Measurements from ENCODE around the gene FDXR. TPM values are rescaled to one million over a fixed set of nuclear protein-coding genes. Genes with fewer than 3 reads are reported as not detected.

Gene FDXR
- total and polyA plus RNA-seq, 9 donors: 2.4 to 5.4 (median 3.0) TPM

GRCh38 chr17:74881073-74881472, 8.3 kb upstream of the FDXR start:
- peaks cover 21% of the 10 kb centered on the region for H3K27me3 ChIP-seq (ENCODE audit: control insufficient read depth, insufficient read depth, low read length)
- no peak overlapping the region for H3K27ac ChIP-seq (ENCODE audit: low read length)
- WGBS (ENCODE audit: insufficient coverage): 41% methylated on average over 8 of the region's 11 CpGs
- no peak for DNase-seq
- no peak overlapping the region for H3K4me3 ChIP-seq (ENCODE audit: low read length)
- no peaks in the 10 kb centered on the region for H3K9me3 ChIP-seq (replicated peaks; ENCODE audit: control insufficient read depth, low read depth, low read length)
- H3K4me1 ChIP-seq (ENCODE audit: control insufficient read depth, insufficient read depth, low read length): no peaks in the 10 kb centered on the region
- H3K36me3 ChIP-seq (ENCODE audit: control insufficient read depth, insufficient read depth, low read length): no peaks in the 10 kb centered on the region

GRCh38 chr17:74879308-74879707, 6.5 kb upstream of the FDXR start:
- H3K27me3 ChIP-seq (ENCODE audit: control insufficient read depth, insufficient read depth, low read length): peaks cover 21% of the 10 kb centered on the region
- no peaks in the 10 kb centered on the region for H3K4me1 ChIP-seq (ENCODE audit: control insufficient read depth, insufficient read depth, low read length)
- no peak overlapping the region for H3K4me3 ChIP-seq (ENCODE audit: low read length)
- no peak for DNase-seq
- WGBS (ENCODE audit: insufficient coverage): 93% methylated on average over 9 of the region's 16 CpGs
- H3K27ac ChIP-seq (ENCODE audit: low read length): no peak overlapping the region
- H3K9me3 ChIP-seq (replicated peaks; ENCODE audit: control insufficient read depth, low read depth, low read length): no peaks in the 10 kb centered on the region
- no peaks in the 10 kb centered on the region for H3K36me3 ChIP-seq (ENCODE audit: control insufficient read depth, insufficient read depth, low read length)

DNA sequence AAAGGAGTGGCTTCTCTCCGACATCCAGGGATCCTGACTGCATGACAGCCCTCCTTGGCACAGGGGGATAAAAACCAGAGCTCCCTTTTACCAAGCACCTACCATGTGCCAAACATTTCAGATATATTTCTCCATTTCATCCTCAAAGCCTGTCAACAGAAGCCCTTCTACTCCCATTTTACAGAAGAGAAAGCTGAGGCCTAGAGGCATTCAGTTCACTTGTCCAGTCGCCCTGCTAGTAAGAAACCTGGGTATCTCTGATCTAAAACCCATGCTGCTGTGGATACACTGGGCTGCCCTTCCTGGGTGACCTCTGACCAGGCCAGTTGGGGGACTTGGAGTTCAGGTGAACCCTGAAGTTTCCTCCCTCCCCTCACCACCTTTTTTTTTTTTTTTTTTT, 5.9 kb upstream of the FDXR start:
- peaks cover 3% of the 10 kb centered on the region for H3K4me1 ChIP-seq (ENCODE audit: control insufficient read depth, insufficient read depth, low read length)
- 100% methylated on average over 1 of the region's 2 CpGs for WGBS (ENCODE audit: insufficient coverage)
- no peaks in the 10 kb centered on the region for H3K9me3 ChIP-seq (replicated peaks; ENCODE audit: control insufficient read depth, low read depth, low read length)
- no peak overlapping the region for H3K4me3 ChIP-seq (ENCODE audit: low read length)
- H3K36me3 ChIP-seq (ENCODE audit: control insufficient read depth, insufficient read depth, low read length): no peaks in the 10 kb centered on the region
- DNase-seq: no peak
- H3K27me3 ChIP-seq (ENCODE audit: control insufficient read depth, insufficient read depth, low read length): peaks cover 21% of the 10 kb centered on the region
- H3K27ac ChIP-seq (ENCODE audit: low read length): no peak overlapping the region

GRCh38 chr17:74877592-74878548, 5.1 kb upstream of the FDXR start:
- Histone ChIP-seq H3K4me3 (ENCODE audit: low read length) (no peak overlapping the region), H3K27me3 (ENCODE audit: control insufficient read depth, insufficient read depth, low read length) (peaks cover 19% of the 10 kb centered on the region), H3K9me3 (replicated peaks; ENCODE audit: control insufficient read depth, low read depth, low read length) (no peaks in the 10 kb centered on the region), H3K27ac (ENCODE audit: low read length) (no peak overlapping the region), H3K4me1 (ENCODE audit: control insufficient read depth, insufficient read depth, low read length) (peaks cover 3% of the 10 kb centered on the region), H3K36me3 (ENCODE audit: control insufficient read depth, insufficient read depth, low read length) (no peaks in the 10 kb centered on the region)
- no peak for DNase-seq
- WGBS (ENCODE audit: insufficient coverage): 38% methylated on average over 14 of the region's 19 CpGs

DNA sequence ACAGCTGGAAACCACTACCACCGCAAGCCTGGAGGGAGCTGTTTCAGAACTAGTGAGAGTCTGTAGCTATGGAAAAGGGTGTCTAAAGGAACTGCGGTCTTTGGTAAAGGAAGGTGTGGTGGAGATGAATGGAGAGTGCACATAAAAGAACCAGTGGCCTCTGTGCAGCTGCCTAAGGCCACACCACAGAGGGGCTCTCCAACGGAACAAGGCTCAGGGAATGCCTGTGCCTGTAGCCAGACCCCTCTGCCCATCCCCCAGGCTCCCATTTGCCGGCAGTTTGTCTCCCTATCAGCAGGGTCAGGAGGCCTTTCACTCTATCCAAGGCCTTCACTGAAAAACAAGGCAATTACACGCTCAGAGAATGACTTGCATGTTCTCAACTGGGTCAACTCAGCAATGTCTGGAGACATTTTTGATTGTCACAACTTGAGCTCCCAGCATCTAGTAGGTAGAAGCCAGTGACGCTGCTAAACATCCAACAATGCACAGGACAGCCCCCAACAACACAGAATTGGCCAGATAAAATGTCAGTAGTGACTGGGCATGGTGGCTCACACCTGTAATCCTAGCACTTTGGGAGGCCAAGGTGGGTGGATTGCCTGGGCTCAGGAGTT, 3.3 kb upstream of the FDXR start:
- Histone ChIP-seq H3K27ac (ENCODE audit: low read length) (no peak overlapping the region), H3K9me3 (replicated peaks; ENCODE audit: control insufficient read depth, low read depth, low read length) (no peaks in the 10 kb centered on the region), H3K4me1 (ENCODE audit: control insufficient read depth, insufficient read depth, low read length) (peaks cover 13% of the 10 kb centered on the region), H3K27me3 (ENCODE audit: control insufficient read depth, insufficient read depth, low read length) (peaks cover 13% of the 10 kb centered on the region), H3K36me3 (ENCODE audit: control insufficient read depth, insufficient read depth, low read length) (no peaks in the 10 kb centered on the region), H3K4me3 (ENCODE audit: low read length) (no peak overlapping the region)
- WGBS (ENCODE audit: insufficient coverage): 41% methylated on average over 4 of the region's 6 CpGs
- no peak for DNase-seq

GRCh38 chr17:74875155-74875976, 2.6 kb upstream of the FDXR start:
- Histone ChIP-seq H3K36me3 (ENCODE audit: control insufficient read depth, insufficient read depth, low read length) (no peaks in the 10 kb centered on the region), H3K27ac (ENCODE audit: low read length) (no peak overlapping the region), H3K4me1 (ENCODE audit: control insufficient read depth, insufficient read depth, low read length) (peaks cover 13% of the 10 kb centered on the region), H3K9me3 (replicated peaks; ENCODE audit: control insufficient read depth, low read depth, low read length) (no peaks in the 10 kb centered on the region), H3K4me3 (ENCODE audit: low read length) (no peak overlapping the region), H3K27me3 (ENCODE audit: control insufficient read depth, insufficient read depth, low read length) (peaks cover 8% of the 10 kb centered on the region)
- 52% methylated on average over 2 of the region's 5 CpGs for WGBS (ENCODE audit: insufficient coverage)
- DNase-seq: no peak

- H3K9me3 ChIP-seq (replicated peaks; ENCODE audit: control insufficient read depth, low read depth, low read length): no peaks in the 10 kb centered on the region
- DNase-seq: no peak
- no peak overlapping the region for H3K4me3 ChIP-seq (ENCODE audit: low read length)
- 100% methylated on average over 1 of the region's 5 CpGs for WGBS (ENCODE audit: insufficient coverage)
- no peak overlapping the region for H3K27ac ChIP-seq (ENCODE audit: low read length)
- H3K27me3 ChIP-seq (ENCODE audit: control insufficient read depth, insufficient read depth, low read length): peaks cover 7% of the 10 kb centered on the region
- H3K36me3 ChIP-seq (ENCODE audit: control insufficient read depth, insufficient read depth, low read length): no peaks in the 10 kb centered on the region
- H3K4me1 ChIP-seq (ENCODE audit: control insufficient read depth, insufficient read depth, low read length): peaks cover 13% of the 10 kb centered on the region
Observed at GRCh38 chr17:74874615-74875037, 1.8 kb upstream of the FDXR start.

GRCh38 chr17:74873874-74874614, 1.2 kb upstream of the FDXR start:
- no peak for DNase-seq
- Histone ChIP-seq H3K27ac (ENCODE audit: low read length) (peak overlapping the region; percentile 97), H3K4me1 (ENCODE audit: control insufficient read depth, insufficient read depth, low read length) (peaks cover 13% of the 10 kb centered on the region), H3K27me3 (ENCODE audit: control insufficient read depth, insufficient read depth, low read length) (peaks cover 2% of the 10 kb centered on the region), H3K4me3 (ENCODE audit: low read length) (peak overlapping the region; percentile 87), H3K9me3 (replicated peaks; ENCODE audit: control insufficient read depth, low read depth, low read length) (no peaks in the 10 kb centered on the region), H3K36me3 (ENCODE audit: control insufficient read depth, insufficient read depth, low read length) (no peaks in the 10 kb centered on the region)
- WGBS (ENCODE audit: insufficient coverage): 65% methylated on average over 5 of the region's 6 CpGs

- H3K4me3 ChIP-seq (ENCODE audit: low read length): peak overlapping the region; percentile 87
- DNase-seq: peak; percentile 100
- H3K36me3 ChIP-seq (ENCODE audit: control insufficient read depth, insufficient read depth, low read length): no peaks in the 10 kb centered on the region
- H3K4me1 ChIP-seq (ENCODE audit: control insufficient read depth, insufficient read depth, low read length): peaks cover 13% of the 10 kb centered on the region
- H3K27ac ChIP-seq (ENCODE audit: low read length): peak overlapping the region; percentile 97
- peaks cover 2% of the 10 kb centered on the region for H3K27me3 ChIP-seq (ENCODE audit: control insufficient read depth, insufficient read depth, low read length)
- H3K9me3 ChIP-seq (replicated peaks; ENCODE audit: control insufficient read depth, low read depth, low read length): no peaks in the 10 kb centered on the region
- 0% methylated on average over 29 of the region's 55 CpGs for WGBS (ENCODE audit: insufficient coverage)
Observed at GRCh38 chr17:74873037-74873873, 461 bp upstream of the FDXR start.
